GM20431 (cell line): ENCODE results near the gene MYH7.
"Not testable (repeated sequence)": the region's sequence is repeated elsewhere in the genome, so short reads cannot be mapped to it uniquely, and the experiment has no call there.

Experiments used
- in situ Hi-C: fragments of 300-500 bp; cut with MseI, MboI; formaldehyde crosslinking; loops from one replicate; pipeline ENCODE4 v1.15.0; 2020; ENCODE audit warnings: low sequenced_read_pairs; ENCODE audit not compliant: unreplicated experiment

The MYH7 gene

DNA sequence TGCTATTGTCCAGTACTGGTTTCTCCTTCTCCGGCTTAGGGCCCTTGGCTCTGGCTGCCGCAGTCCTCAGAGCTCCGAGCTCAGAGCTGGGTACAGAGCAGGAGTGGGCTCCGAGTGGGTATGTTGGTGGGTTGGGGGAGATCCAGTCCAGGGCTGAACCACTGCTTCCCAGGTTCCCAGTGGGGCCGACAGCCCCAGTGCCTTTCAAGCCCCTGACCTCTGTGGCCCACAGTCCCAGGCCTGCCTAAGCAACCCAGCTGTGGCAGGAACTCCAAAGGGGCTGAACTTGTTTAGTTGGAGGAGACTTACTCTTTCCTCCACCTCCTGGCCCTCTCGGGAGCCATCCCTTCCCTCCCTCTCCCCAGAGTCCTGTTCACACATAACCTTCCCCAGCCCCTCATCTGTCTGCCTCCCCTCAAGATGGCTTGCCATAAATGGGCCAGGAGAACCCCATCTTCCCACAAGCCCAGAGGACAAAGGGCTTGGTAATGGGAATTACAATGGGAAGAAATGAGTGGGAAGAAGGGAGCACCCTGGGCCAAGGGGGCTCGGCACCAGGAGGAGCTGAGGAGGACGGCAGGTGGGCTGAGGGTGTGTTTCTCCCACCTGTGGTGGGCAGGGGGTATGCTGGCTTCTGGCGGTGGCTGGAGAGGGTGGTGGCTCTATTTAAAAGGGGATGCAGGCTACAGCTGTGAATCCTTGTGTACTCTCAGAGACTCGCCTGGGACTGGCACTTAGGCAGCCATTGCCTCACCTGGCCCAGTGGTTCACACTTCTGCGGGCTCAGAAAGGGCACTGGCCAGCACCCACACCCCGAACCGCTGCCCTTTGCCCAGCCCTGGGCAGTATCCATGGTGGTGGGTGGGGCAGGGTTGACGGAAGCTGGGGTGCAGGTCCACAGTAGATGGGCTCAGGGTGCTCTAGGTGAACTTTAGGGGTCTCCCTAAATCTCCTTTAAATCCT is 23.6 kb downstream of the MYH7 start:
- in situ Hi-C loops = no loop called here

DNA sequence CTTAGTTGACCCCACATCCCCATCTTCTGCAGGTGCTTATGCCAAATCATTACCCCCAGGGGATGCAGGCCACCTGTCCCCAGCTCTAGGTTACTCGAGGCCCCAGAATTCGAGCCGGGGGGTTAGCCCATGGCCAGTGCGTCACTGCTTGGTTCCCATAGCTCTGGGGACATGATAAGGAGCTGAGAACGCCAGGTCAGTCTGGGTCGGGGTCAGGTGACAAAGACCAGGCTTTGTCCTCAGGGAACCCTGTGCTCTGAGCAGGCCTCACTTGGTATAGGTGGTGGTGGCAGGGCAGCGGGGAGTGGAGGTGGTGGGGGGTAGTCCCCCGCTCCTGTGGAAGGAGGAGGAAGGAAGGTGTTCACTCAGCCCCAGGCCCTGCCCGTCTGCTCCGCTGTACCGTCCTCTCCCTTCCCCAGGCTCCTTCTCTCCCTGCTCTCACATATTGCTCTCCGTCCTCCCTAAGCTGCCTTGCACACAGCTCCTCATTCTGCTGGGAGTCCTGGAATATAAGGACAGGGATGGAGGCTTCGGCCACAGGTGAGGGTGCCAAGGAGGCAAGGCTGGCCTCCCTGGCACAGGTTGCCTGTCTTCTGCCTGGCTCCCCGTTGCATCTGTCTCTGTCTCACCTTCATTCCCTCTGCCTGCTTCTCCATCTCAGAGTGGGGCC is 25.4 kb downstream of the MYH7 start:
- in situ Hi-C loops = no loop called here

DNA sequence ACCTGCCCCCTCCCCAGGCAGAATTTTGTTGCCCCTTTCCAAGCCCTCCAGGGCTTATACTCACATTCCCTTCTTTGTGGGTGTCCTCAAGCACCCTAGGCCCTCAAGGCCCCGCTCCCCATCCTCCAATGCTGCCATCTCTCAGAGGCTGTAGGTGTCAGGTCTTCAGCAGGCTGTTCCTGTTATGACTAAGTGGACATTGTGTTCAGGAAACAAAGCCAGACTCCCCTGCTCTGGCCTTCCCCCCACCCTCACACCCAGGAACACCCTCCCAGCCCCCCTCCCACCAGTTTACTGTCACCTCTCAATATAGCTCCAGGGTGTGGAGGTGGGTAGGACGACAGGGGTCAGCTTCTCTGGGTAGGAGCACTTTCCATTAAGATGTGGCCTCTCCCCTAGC is 26.0 kb downstream of the MYH7 start:
- in situ Hi-C loops = no loop called here

DNA sequence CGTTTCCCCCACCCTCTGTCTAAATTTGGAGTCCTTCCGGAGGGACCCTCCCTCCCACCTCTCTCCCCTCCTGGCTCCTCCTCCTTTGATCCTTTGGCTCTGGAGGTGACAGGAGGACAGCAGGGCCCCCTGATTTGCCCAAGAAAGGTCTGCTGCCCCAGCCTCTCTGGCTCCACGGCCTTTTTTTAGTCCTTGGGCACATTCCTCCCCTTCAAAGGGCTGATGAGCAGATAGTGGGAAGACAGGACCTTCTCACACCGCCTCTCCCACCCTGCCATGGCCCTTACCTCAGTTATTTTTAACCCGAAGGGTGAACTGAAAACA is 27.2 kb downstream of the MYH7 start:
- in situ Hi-C loops = no loop called here

DNA sequence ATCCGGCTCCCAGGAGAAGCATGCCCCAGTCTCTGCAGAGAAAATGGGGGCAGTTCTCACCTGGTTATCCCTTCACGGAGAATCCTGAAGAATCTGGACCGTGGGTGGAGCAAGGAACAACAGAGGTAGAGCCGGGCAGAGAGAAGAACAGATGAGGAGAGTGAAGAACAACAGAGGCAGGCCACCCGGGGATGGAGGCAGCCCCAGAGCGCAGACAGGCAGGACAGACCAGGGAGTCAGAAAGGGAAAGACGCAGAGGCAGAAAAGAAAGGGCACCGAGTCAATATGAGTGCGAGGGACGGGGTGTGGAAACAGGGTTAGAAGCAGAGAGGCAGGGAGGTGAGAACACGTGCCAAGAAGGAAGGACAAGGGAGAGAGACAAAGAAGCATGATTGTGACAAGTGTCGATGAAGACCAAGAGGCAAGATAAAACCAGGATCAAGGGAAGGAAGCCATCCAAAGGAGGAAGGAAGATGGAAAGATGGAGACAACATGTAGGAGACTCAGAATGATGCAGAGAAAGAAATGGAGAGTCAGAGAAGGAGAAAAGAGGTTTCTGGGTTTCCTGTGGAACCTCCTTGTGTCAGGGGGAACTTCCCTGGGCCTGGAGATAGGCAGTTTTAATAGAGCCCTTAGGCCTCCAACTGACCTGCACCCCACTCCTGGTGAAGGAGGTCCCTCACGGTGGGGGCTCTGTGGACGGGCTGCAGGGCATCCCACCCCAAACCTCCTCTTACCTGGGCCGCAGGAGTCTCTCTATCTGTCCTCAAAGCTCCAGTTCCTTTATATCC is 27.7 kb downstream of the MYH7 start, which contains the start of gene MYH6:
Gene MYH6 (minus strand): TSS at position 758 of the 791 bp plus-strand sequence. CDS start 1,050 bp downstream, outside the sequence.
- in situ Hi-C loops = no loop called here

DNA sequence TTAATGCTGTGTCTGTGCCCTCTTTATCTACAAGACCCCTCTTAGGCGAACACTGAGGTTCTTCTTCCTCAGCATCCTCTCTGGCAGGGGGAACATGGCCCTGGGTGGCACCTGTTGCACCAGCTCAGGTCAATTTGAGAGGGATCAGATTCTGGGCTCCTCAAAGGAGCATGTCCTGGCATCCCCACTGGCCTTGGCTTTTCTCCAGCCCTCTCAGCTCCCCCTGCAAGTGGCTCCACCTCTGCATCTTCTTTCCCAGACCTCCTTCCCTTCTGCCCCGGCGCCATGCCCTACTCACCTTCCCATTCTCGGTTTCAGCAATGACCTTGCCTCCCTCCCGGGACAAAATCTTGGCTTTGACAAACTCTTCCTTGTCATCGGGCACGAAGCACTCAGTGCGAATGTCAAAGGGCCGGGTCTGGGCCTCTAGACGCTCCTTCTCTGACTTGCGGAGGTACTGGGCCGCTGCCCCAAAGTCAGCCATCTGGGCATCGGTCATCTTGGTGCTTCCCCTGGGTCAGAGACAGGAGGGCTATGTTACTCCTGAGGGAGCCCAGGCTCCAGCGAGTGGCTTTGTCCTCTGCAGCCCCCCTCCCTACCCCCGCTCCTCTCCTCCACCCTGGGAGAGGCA is 28.6 kb downstream of the MYH7 start:
- in situ Hi-C loops = no loop called here

DNA sequence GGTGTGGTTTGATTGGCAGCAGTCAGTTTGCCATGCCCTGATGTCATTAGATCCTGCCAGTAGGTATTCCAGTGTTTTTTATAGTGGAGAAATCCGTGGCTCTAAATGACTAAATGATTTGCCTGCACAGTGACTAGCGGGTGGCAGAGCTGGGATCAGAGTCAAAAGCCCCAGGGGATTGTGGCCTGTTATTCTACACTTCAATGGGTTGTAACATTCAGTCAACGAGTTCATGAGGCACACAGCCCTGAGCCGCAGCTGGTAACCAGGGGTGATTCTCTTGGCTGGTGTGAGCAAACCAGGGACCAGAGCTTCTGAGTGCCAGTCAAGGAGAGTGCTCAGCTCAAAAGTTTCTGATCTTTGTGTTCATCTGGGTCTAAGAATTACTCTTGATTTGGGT is 29.2 kb downstream of the MYH7 start:
- in situ Hi-C loops = no loop called here

DNA sequence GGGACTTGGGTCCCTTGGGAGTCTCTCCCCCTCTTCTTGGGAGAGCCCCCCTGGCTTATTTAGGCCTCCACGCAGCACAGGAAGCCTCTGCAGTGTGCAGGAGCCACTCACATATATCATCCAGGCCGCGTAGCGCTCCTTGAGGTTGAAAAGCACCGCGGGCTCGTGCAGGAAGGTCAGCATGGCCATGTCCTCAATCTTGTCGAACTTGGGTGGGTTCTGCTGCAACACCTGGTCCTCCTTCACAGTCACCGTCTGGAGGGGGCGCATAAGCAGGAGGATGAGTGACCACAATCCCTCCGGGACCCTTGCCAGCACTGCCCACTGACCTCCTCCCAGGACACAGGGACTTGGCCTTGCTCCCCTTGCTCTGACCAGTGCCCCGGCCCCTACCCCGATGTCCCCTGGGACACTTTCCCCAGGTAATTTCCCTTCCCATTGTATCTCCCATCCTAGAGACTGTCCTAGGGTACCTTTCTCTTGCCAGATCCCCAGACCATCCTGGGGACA is 29.9 kb downstream of the MYH7 start:
- in situ Hi-C loops = no loop called here

DNA sequence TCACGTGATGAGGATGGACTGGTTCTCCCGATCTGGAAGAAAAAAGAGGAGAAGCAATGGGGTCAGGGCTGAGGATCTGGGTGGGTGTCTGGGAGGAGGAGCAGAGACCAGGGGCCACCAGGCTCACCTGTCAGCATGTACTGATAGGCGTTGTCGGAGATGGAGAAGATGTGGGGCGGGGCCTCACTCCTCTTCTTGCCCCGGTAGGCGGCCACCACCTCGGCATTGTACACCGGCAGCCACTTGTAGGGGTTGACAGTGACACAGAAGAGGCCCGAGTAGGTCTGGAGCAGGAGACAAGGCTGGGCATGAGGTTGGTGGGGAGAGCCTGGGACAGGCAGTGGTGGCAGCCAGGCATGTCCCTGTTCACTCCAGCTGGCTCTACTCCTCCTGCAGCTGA is 30.4 kb downstream of the MYH7 start:
- in situ Hi-C loops = no loop called here

DNA sequence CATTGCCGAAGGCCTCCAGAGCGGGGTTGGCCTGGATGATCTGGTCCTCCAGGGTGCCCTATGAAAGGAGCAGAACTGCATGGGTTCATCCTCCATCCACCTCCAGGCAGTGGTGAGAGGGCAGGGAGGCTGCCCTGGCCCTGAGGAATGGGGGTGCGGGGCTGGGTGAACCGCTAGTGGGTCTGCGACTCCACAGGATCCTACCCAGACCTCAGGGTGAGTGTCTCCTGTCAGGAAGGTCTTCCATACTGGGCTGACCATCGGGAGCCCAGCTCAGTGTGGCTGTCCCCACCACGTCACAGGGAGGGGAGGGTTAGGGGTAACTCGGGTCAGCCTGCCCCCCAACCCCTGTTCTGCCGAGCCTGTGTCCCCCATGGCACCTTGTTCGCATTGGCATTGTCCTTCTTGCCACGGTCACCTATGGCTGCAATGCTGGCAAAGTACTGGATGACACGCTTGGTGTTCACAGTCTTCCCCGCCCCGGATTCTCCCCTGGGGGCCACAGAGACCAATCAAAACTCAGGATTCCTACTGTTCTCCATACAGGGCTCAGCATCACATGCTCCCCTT is 31.0 kb downstream of the MYH7 start:
- in situ Hi-C loops = no loop called here

DNA sequence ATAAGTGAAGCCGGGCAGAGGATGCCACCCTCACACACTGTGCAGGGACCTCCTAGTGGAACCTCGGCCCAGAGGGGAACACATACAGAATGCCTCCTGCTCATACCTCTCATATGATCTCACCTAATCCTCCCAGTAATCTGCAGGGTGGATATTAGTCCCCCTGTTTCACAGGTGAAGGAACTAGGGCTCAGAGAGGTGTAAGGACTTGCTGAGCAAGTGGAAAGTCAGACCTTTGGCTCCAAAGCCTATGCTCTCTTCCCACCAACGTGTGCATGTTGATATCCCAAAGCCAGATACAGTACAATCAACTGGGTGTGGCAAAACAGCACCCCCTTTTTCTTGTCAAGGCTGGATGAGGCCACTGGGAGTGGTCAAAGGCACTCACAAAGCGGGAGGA is 31.6 kb downstream of the MYH7 start:
- in situ Hi-C loops = no loop called here

DNA sequence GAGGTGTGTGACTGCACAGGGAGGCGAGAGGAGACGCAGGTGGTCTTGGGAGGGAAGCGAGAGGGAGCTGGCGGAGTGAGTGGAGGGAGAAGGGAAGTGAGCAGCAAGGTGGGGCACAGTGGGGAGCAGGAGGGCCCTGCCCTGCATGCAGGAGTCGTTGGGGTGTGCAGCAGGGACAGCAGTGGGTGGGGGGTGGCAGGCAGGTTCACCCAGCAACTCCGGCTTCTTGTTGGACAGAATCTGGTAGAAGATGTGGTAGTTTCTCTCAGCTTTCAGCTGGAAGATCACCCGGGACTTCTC is 32.4 kb downstream of the MYH7 start:
- in situ Hi-C loops = no loop called here

DNA sequence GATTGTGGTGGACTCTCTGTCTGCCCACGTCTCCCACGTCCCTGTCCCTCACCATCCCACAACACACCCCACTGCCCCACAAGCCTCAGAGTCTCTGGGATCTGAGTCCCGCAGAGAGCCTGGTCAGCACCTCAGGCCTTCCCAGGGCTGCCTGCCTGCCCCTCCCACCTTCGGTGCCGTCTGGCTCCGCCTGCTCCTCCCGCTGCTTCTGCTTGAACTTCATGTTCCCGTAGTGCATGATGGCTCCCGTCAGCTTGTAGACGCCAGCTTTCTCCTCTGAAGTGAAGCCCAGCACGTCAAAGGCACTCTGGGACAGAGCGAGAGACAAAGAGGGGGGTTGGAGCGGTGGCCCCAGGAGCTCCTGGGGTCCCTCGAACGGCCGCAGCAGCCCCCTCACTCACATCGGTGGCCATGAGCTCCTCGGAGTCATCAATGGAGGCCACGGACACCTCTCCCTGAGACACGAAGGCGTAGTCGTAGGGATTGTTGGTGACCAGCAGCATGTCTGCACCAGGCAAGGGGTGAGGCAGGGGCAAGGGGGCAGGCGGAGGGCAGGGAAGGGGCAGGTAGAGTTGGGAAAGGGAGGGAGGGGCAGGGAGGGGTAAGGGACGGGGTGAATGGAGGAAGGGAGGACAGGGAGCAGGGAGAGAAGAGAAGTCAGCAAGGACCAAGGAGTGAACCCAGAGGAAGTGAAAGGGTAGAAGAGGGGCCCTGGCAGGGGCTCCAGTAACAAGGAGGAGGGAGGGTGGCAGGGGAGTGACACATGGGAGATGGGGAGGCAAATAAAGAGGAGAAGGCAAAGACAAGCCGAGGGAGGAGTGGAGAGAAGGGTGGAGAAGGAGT is 32.9 kb downstream of the MYH7 start:
- in situ Hi-C loops = no loop called here

DNA sequence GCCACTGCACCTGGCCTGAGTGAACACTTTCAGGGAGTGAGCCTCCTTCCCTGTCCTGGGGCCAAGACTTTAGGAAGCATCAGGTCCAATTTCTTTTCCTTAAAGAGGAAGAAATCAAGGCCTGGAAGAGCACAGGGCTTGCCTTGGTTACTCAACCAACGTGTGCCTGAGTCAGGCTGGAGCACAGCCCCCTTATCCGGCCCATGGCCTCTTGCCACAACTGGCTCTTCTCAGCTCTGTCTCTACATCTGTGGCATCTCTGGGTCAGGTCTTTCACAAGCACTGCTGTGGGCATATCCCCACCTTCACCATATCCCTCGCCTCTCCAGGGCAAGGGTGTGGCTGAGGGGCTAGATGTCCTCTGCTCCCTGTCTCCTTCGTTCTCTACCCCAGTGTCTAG is 34.2 kb downstream of the MYH7 start:
- in situ Hi-C loops = no loop called here

DNA sequence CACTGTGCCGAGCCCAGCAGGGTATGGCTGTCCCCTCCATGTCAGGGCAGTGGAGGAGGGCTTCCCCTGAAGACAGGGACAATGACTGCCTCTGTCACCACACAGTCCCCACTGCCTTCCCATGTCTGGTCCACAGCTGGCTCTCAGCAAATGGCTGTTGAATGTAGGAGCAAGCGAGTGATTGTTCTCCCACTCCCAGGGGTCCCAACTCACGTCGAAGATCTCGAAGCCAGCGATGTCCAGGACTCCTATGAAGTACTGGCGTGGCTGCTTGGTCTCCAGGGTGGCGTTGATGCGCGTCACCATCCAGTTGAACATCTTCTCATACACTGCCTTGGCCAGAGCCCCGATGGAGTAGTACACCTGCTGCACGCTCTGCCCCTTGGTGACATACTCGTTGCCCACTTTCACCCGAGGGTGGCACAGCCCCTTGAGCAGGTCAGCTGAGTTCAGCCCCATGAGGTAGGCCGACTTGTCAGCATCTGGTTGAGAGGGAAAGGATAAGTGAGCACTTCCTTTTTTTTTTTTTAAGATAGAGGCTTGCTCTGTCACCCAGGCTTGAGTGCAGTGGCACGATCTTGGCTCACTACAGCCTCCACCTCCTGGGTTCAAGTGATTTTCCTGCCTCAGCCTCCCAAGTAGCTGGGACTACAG is 34.8 kb downstream of the MYH7 start:
- in situ Hi-C loops = not testable (repeated sequence)

DNA sequence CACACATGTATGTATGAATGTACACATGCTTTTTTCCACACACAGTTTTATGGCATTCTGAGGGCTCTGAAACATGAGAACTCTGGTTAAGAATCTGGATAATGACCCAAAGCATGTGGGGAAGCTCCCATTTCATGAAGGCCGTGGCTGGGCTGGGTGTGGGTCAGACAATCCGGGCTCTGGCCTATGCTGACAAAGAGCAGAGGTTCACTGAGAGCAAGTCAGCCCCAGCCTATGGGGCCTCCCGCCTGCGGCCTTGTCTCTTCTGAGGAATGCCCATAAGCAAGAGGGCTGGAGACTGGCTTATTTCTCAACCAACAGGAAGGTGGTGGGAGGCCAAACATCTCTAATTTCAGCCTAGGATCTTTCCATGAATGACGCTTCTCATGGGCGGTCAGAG is 35.9 kb downstream of the MYH7 start:
- in situ Hi-C loops = no loop called here

DNA sequence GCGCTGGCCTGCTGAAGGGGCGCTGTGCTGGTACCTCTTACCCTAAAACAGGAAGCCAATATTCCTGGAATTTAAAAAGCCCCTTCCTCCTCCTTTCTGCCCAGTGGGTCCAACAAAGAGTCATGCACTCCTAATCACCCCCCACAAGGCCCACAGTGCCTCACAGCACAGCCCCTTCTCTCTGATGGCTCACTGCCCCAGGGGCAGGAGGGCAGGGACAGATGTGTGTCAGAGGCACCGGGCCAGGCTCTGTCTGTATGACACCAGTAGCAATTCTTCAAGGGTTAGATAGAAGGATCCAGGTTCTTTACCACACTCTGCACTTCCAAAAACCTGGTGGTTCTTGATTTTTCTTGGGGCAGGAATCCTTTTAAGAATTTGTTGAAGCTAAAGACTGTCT is 36.3 kb downstream of the MYH7 start:
- in situ Hi-C loops = no loop called here

DNA sequence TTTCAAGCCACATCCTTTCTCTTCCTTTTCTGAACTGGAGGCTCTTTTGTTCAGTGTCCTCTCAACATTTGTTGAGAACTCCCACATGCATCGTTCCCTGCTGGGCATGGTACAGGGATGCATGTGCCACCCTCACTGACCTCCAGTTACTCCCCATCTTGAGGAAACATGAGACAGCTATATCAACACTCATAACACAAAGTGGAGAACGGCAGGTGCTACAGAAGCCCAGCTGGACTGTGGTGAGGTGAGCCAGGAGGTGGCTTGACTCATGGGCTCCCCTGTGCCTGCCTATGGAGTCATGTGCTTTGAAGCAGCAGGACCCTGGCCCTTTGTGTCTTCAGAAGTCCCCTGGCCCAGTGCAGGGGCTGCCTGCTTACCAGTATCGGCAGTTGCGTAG is 37.1 kb downstream of the MYH7 start:
- in situ Hi-C loops = no loop called here
